Skin of body (tissue), 2 donors: Measurements from ENCODE around the gene ZNF341. TPM values are rescaled to one million over a fixed set of nuclear protein-coding genes. Genes with fewer than 3 reads are reported as not detected.

ENCODE experiments used
- DNase-seq: peaks from one replicate; lab custom pipeline; 2025; lab: John Stamatoyannopoulos, UW
- total RNA-seq: library from RNA; depleted of rRNA; stranded (reverse); fragments of >200 nt; gene quantifications from one replicate; pipeline ENCODE4 v1.2.3, GENCODE V29; 2014

Gene ZNF341
- total RNA-seq, 1 donor from 2014 or later = 1.5 TPM

- DNase-seq = no peak
Observed at GRCh38 chr20:33841436-33841799, 109.6 kb downstream of the ZNF341 start.

Other genes starting within 250 kb of the ZNF341 start
- 14.4 TPM for gene CBFA2T2, start 241.9 kb upstream of the ZNF341 start, total RNA-seq
- gene C20orf144, start 69.7 kb upstream of the ZNF341 start, total RNA-seq = not detected
- gene ACTL10, start 65.1 kb upstream of the ZNF341 start, total RNA-seq = 0.49 TPM
- 20.5 TPM for gene NECAB3, start 57.6 kb upstream of the ZNF341 start, total RNA-seq
- 3.7 TPM for gene E2F1, start 45.6 kb upstream of the ZNF341 start, total RNA-seq
- 12.8 TPM for gene PXMP4, start 11.7 kb upstream of the ZNF341 start, total RNA-seq
- 49.6 TPM for gene CHMP4B, start 79.4 kb downstream of the ZNF341 start, total RNA-seq